Endothelial cell of umbilical vein (primary cell): ENCODE results near the gene YDJC. TPM values are rescaled to one million over a fixed set of nuclear protein-coding genes. Genes with fewer than 3 reads are reported as not detected.

ENCODE experiments used
- BruUV-seq: library from RNA; stranded (reverse); fragments of 400-500 nt; replicated peaks from 2 replicates; lab custom pipeline; 2021; lab: Mats Ljungman, UMichigan
- CTCF ChIA-PET: fragments of 300-600, 350-600 bp; sonication (Branson Sonifier 250); formaldehyde crosslinking; loops from one replicate; lab custom pipeline; 2021; ENCODE audit warnings: antibody characterized with exemption, inconsistent platforms; lab: Charles Lee
- POLR2A ChIA-PET: fragments of 300-600, 350-600 bp; sonication (Branson Sonifier 250); formaldehyde crosslinking; loops from one replicate; lab custom pipeline; 2021; ENCODE audit warnings: antibody characterized with exemption, inconsistent platforms; lab: Charles Lee
- DNase-seq: peaks from one replicate; pipeline ENCODE4 v3.0.0-alpha.2; 2011; ENCODE audit warnings: low read depth, low spot score
- FAIRE-seq: peaks from 2 replicates; lab custom pipeline; 2011; peaks lifted over from hg19 to GRCh38; lab: Jason Lieb, UNC
- H2AFZ ChIP-seq: 2 replicates; pipeline ENCODE4 v1.6.0; 2012; ENCODE audit warnings: low read depth, low read length, control low read depth, inconsistent platforms
- H3K27ac ChIP-seq: 2 replicates; pipeline ENCODE4 v1.5.1; 2011; ENCODE audit warnings: low read depth, mild to moderate bottlenecking, control low read depth, low read length, moderate library complexity; ENCODE audit not compliant: insufficient read depth
- H3K27me3 ChIP-seq, 2 experiments: 2 replicates each; pipeline versions ENCODE4 v1.6.0 to v1.6.1; 2011; ENCODE audit warnings: low read length in 2 of 2, mixed read lengths in 1 of 2; ENCODE audit not compliant: control insufficient read depth in 2 of 2, insufficient read depth in 2 of 2
- H3K36me3 ChIP-seq, 2 experiments: 2 replicates in 1 of 2; 3 replicates in 1 of 2; pipeline ENCODE4 v1.5.1; 2011; ENCODE audit warnings: low read length in 2 of 2, mild to moderate bottlenecking in 1 of 2, moderate library complexity in 1 of 2; ENCODE audit not compliant: control insufficient read depth in 2 of 2, insufficient read depth in 2 of 2; ENCODE audit errors: extremely low read depth in 1 of 2
- H3K4me1 ChIP-seq: 3 replicates; pipeline ENCODE4 v1.5.1; 2011; ENCODE audit warnings: mild to moderate bottlenecking, low read length; ENCODE audit not compliant: control insufficient read depth, insufficient read depth; ENCODE audit errors: extremely low read depth
- H3K4me2 ChIP-seq: 2 replicates; pipeline ENCODE4 v1.6.1; 2011; ENCODE audit warnings: low read length, control low read depth, mixed read lengths; ENCODE audit not compliant: insufficient read depth
- H3K4me3 ChIP-seq, 3 experiments: fragments of 200-600 bp in 1 of 3; sonication (generic), shearing (Covaris generic) in 1 of 3; replicated peaks in 1 of 3; 2 replicates each; pipeline ENCODE4 v1.5.1; 2011 to 2016; ENCODE audit warnings: control low read depth in 3 of 3, low read length in 3 of 3, mild to moderate bottlenecking in 2 of 3, inconsistent platforms in 1 of 3, low read depth in 1 of 3, moderate library complexity in 1 of 3; ENCODE audit not compliant: insufficient read depth in 1 of 3
- H3K79me2 ChIP-seq: 2 replicates; pipeline ENCODE4 v1.6.0; 2012; ENCODE audit warnings: low read length, inconsistent platforms; ENCODE audit not compliant: control insufficient read depth, insufficient read depth
- H3K9ac ChIP-seq: replicated peaks from 2 replicates; pipeline ENCODE3; 2011; ENCODE audit warnings: low read length, control low read depth; ENCODE audit not compliant: insufficient read depth; ENCODE audit errors: extremely low read depth
- H3K9me1 ChIP-seq: replicated peaks from 3 replicates; pipeline ENCODE4 v1.6.0; 2011; ENCODE audit warnings: mild to moderate bottlenecking, low read length; ENCODE audit not compliant: control insufficient read depth, insufficient read depth; ENCODE audit errors: extremely low read depth
- H3K9me3 ChIP-seq: replicated peaks from 2 replicates; pipeline ENCODE4 v1.5.1; 2012; ENCODE audit warnings: low read length, inconsistent platforms; ENCODE audit not compliant: control insufficient read depth, insufficient read depth
- H4K20me1 ChIP-seq: replicated peaks from 2 replicates; pipeline ENCODE3; 2011; ENCODE audit warnings: mild to moderate bottlenecking, low read length; ENCODE audit not compliant: control insufficient read depth, insufficient read depth; ENCODE audit errors: extremely low read depth
- EZH2 ChIP-seq: IDR thresholded peaks from 2 replicates; pipeline ENCODE4 v1.6.1; 2012; ENCODE audit warnings: borderline replicate concordance, low read depth, mild to moderate bottlenecking, moderate library complexity, low read length, inconsistent platforms; ENCODE audit not compliant: severe bottlenecking
- FOS ChIP-seq: IDR thresholded peaks from 2 replicates; pipeline ENCODE4 v1.6.1; 2011; ENCODE audit warnings: mild to moderate bottlenecking, low read length, moderate library complexity, borderline replicate concordance; ENCODE audit not compliant: insufficient read depth
- GATA2 ChIP-seq: IDR thresholded peaks from 2 replicates; pipeline ENCODE4 v1.7.0; 2011; ENCODE audit warnings: low read depth, mild to moderate bottlenecking, moderate library complexity, mixed read lengths, low read length; ENCODE audit not compliant: insufficient read length, insufficient read depth
- JUN ChIP-seq: IDR thresholded peaks from 2 replicates; pipeline ENCODE4 v1.6.1; 2011; ENCODE audit warnings: borderline replicate concordance, low read depth; ENCODE audit not compliant: insufficient read length, insufficient read depth
- MYC ChIP-seq: IDR thresholded peaks from one replicate; pipeline ENCODE4 v1.6.1; 2011; ENCODE audit warnings: mild to moderate bottlenecking, low read depth, low read length
- POLR2A ChIP-seq: IDR thresholded peaks from 2 replicates; pipeline ENCODE4 v1.6.1; 2012; ENCODE audit warnings: low read depth, mild to moderate bottlenecking, control low read depth, low read length
- POLR2AphosphoS5 ChIP-seq: IDR thresholded peaks from 2 replicates; pipeline ENCODE4 v1.6.1; 2012; ENCODE audit warnings: low read depth, mild to moderate bottlenecking, control low read depth, low read length, moderate library complexity; ENCODE audit not compliant: insufficient read depth
- dilution Hi-C: fragments of 300-500 bp; cut with MboI; formaldehyde crosslinking; loops from one replicate; pipeline ENCODE4 v1.15.0; 2019; ENCODE audit warnings: low sequenced_read_pairs; ENCODE audit not compliant: extremely low pct_ligation_motif_present
- intact Hi-C: fragments of 100-400 bp; cut with micrococcal nuclease; formaldehyde crosslinking; loops from one replicate; pipeline ENCODE4 v1.10.0; 2022
- polyA plus RNA-seq, 4 experiments: library from polyadenylated mRNA; depleted of rRNA in 3 of 4; stranded (reverse) in 3 of 4; unstranded in 1 of 4; fragments of >200 nt; gene quantifications; 2 replicates each; pipeline versions ENCODE4 v1.2.1 to v1.2.3, GENCODE V29; 2011 to 2012; ENCODE audit warnings: missing spikeins in 1 of 4
- total RNA-seq: library from RNA; stranded (reverse); gene quantifications from 2 replicates; pipeline ENCODE4 v1.2.3, GENCODE V29; 2021
- TF ChIP-seq, protein P1 (sequence below), 2 donors: IDR thresholded peaks; 1 replicate in 1 of 2; 2 replicates in 1 of 2; pipeline ENCODE4 v1.5.1; 2011; ENCODE audit warnings: low read length in 2 of 2, mild to moderate bottlenecking in 2 of 2, moderate library complexity in 2 of 2, control low read depth in 1 of 2, inconsistent platforms in 1 of 2, low read depth in 1 of 2; ENCODE audit not compliant: insufficient read depth in 1 of 2; ENCODE audit errors: extremely low read depth in 1 of 2
- TF ChIP-seq, protein P2 (sequence below): IDR thresholded peaks from 2 replicates; pipeline ENCODE4 v1.6.1; 2011; ENCODE audit not compliant: insufficient read depth, insufficient read length

Gene YDJC
- total and polyA plus RNA-seq, 2 donors (not counting 3 experiments of a cell fraction or from before 2014, with no cell fraction given), result 27.2 to 29.9 TPM

DNA sequence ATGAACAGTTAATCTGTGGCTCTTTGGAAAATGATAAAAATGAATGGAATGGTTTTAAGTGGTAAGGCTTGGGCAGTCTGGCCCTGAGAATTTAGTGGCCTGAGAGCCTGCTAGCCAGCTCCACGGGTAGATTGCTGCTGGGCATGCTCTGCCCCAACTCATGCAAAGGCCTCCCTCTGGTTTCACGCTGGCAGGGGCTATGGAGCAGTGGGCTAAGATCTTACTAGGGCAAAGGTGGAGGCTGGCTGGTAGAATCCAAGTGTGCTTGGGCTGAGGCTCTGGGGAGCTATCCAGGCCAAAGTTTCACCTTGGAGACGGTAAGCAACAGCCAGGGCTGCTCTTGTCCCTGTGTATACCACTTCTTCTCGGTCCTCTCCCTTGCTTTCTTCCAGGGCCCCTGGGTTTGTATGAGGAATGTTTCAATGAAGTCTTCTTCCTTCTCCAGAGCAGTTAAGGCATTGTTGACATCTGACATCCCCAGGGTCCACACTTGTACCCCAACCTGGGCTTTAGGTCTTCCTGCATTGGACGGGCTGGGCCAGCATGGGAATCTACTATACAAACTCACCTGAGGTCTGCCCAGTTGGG, 34.9 kb downstream of the YDJC start:
- H4K20me1 ChIP-seq, result peaks cover 10% of the 10 kb centered on the region
- H3K9me1 ChIP-seq, result no peaks in the 10 kb centered on the region
- H3K4me1 ChIP-seq, result peaks cover 4% of the 10 kb centered on the region
- H3K4me2 ChIP-seq, result no peak overlapping the region
- FAIRE-seq (no peak), DNase-seq (no peak)
- H3K79me2 ChIP-seq, result peaks cover 99% of the 10 kb centered on the region
- H3K27me3 ChIP-seq, result no peaks in the 10 kb centered on the region
- H3K9me3 ChIP-seq, result no peaks in the 10 kb centered on the region
- POLR2A ChIA-PET, result no interaction called here
- no peak overlapping the region for H3K9ac ChIP-seq
- dilution Hi-C loops, result no loop called here
- intact Hi-C loops, result no loop called here
- CTCF ChIA-PET, result interaction anchor here (1.2 to 2.4 kb wide), 2 partner anchors 16 to 48 kb away, joined by 5 to 9 read pairs; no protein-coding TSS in a partner anchor
- H3K27ac ChIP-seq, result no peak overlapping the region
- no peak for TF ChIP-seq GATA2
- no peak for TF ChIP-seq EZH2
- TF ChIP-seq, protein P1, sequence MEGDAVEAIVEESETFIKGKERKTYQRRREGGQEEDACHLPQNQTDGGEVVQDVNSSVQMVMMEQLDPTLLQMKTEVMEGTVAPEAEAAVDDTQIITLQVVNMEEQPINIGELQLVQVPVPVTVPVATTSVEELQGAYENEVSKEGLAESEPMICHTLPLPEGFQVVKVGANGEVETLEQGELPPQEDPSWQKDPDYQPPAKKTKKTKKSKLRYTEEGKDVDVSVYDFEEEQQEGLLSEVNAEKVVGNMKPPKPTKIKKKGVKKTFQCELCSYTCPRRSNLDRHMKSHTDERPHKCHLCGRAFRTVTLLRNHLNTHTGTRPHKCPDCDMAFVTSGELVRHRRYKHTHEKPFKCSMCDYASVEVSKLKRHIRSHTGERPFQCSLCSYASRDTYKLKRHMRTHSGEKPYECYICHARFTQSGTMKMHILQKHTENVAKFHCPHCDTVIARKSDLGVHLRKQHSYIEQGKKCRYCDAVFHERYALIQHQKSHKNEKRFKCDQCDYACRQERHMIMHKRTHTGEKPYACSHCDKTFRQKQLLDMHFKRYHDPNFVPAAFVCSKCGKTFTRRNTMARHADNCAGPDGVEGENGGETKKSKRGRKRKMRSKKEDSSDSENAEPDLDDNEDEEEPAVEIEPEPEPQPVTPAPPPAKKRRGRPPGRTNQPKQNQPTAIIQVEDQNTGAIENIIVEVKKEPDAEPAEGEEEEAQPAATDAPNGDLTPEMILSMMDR (IDR thresholded peaks at IDR 0.05; ENCODE audit: extremely low read depth in 1 of 2, insufficient read depth in 1 of 2, low read depth in 1 of 2, low read length in 2 of 2), result no peak
- TF ChIP-seq POLR2AphosphoS5, result no peak
- TF ChIP-seq FOS, result no peak
- TF ChIP-seq POLR2A, result no peak
- TF ChIP-seq, protein P2, sequence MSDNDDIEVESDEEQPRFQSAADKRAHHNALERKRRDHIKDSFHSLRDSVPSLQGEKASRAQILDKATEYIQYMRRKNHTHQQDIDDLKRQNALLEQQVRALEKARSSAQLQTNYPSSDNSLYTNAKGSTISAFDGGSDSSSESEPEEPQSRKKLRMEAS, result no peak
- TF ChIP-seq JUN, result no peak
- TF ChIP-seq MYC, result no peak
- no TSS peak for BruUV-seq
- H3K4me3 ChIP-seq, result no peak overlapping the region
- no peak overlapping the region for H2AFZ ChIP-seq
- H3K36me3 ChIP-seq, result peaks cover 16 to 29% of the 10 kb centered on the region in 2 experiments
